Neural progenitor cell (in vitro differentiated cells): Measurements from ENCODE around the gene SYNDIG1. TPM values are rescaled to one million over a fixed set of nuclear protein-coding genes. Genes with fewer than 3 reads are reported as not detected.

Experiments
- DNase-seq: peaks from one replicate; pipeline ENCODE4 v3.0.0-alpha.2; 2016; ENCODE audit warnings: low spot score
- H2AFZ ChIP-seq: fragments of 200-600 bp; sonication (generic); replicated peaks from 2 replicates; pipeline ENCODE4 v1.6.1; 2016; ENCODE audit warnings: antibody characterized with exemption
- H3F3A ChIP-seq: fragments of 200-600 bp; sonication (generic); 2 replicates; pipeline ENCODE4 v1.6.1; 2016; ENCODE audit warnings: antibody characterized with exemption, low read depth
- H3K27ac ChIP-seq: fragments of 200-600 bp; sonication (generic); 2 replicates; pipeline ENCODE4 v1.5.1; 2016; ENCODE audit warnings: mild to moderate bottlenecking
- H3K27me3 ChIP-seq: fragments of 200-600 bp; sonication (generic); 2 replicates; pipeline ENCODE4 v1.6.1; 2016; ENCODE audit warnings: mild to moderate bottlenecking, moderate library complexity
- H3K36me3 ChIP-seq: fragments of 200-600 bp; sonication (generic); 2 replicates; pipeline ENCODE4 v1.5.1; 2016
- H3K4me1 ChIP-seq: fragments of 200-600 bp; sonication (generic); 2 replicates; pipeline ENCODE4 v1.6.1; 2016; ENCODE audit warnings: mixed run types
- H3K4me2 ChIP-seq: fragments of 200-600 bp; sonication (generic); 2 replicates; pipeline ENCODE4 v1.6.1; 2016
- H3K4me3 ChIP-seq: fragments of 200-600 bp; sonication (generic); 2 replicates; pipeline ENCODE4 v1.5.1; 2016
- H3K79me2 ChIP-seq: fragments of 200-600 bp; sonication (generic); 2 replicates; pipeline ENCODE4 v1.6.1; 2016; ENCODE audit warnings: low read depth
- H3K9ac ChIP-seq: fragments of 200-600 bp; sonication (generic); 2 replicates; pipeline ENCODE4 v1.6.1; 2016
- H3K9me3 ChIP-seq: fragments of 200-600 bp; sonication (generic); 2 replicates; pipeline ENCODE4 v1.5.1; 2016; ENCODE audit warnings: low read depth
- H4K20me1 ChIP-seq: fragments of 200-600 bp; sonication (generic); 2 replicates; pipeline ENCODE4 v1.6.1; 2016; ENCODE audit warnings: low read depth
- H3K27ac Mint-ChIP-seq: 3 replicates; pipeline ENCODE4 v1.8.0; 2021; ENCODE audit warnings: mixed read lengths
- H3K27me3 Mint-ChIP-seq: 2 replicates; pipeline ENCODE4 v1.8.0; 2022; ENCODE audit warnings: low read depth, mild to moderate bottlenecking, inconsistent platforms, moderate library complexity, mixed read lengths; ENCODE audit not compliant: insufficient read depth
- H3K36me3 Mint-ChIP-seq: 3 replicates; pipeline ENCODE4 v1.8.0; 2021; ENCODE audit warnings: mixed read lengths
- H3K4me1 Mint-ChIP-seq: 3 replicates; pipeline ENCODE4 v1.8.0; 2021; ENCODE audit warnings: mixed read lengths
- H3K4me3 Mint-ChIP-seq: 3 replicates; pipeline ENCODE4 v1.8.0; 2021; ENCODE audit warnings: mild to moderate bottlenecking, moderate library complexity, mixed read lengths
- H3K9me3 Mint-ChIP-seq: 3 replicates; pipeline ENCODE4 v1.8.0; 2020; ENCODE audit warnings: mixed read lengths
- EZH2 ChIP-seq: fragments of 200-600 bp; sonication (generic); IDR thresholded peaks from 2 replicates; pipeline ENCODE4 v1.6.1; 2017; ENCODE audit warnings: antibody characterized with exemption, mild to moderate bottlenecking, moderate library complexity
- EZH2phosphoT487 ChIP-seq: fragments of 200-600 bp; sonication (generic); IDR thresholded peaks from 2 replicates; pipeline ENCODE4 v1.6.1; 2017; ENCODE audit warnings: antibody characterized with exemption
- total RNA-seq: library from RNA; depleted of rRNA; stranded (reverse); fragments of >200 nt; gene quantifications from 2 replicates; pipeline ENCODE4 v1.2.3, GENCODE V29; 2015; ENCODE audit warnings: low replicate concordance
- TF ChIP-seq, protein P1 (sequence below): fragments of 200-600 bp; sonication (generic); IDR thresholded peaks from 2 replicates; pipeline ENCODE4 v1.5.1; 2017; ENCODE audit warnings: antibody characterized with exemption, mild to moderate bottlenecking

Gene SYNDIG1
- total RNA-seq, 1 donor from 2014 or later = 1.0 TPM

DNA sequence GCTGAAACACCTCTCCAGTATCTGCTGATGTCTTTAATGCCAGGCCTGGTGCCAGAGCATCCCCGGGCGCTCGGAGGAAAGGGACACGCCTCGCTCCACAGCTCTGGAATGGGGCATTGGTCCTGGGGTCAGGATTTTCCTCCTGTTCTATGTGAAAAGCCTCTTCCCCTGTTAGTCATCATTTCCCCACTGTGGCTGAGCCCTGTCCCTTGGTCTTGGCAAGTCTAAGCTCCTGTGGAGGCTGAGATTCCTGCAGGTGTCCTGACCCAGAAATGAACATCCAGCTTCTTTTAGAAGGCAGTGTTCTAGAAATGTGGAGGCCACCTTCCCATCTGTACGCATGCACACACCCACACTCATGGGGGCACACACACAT lies 19.4 kb downstream of the SYNDIG1 start:
- TF ChIP-seq, protein P1, sequence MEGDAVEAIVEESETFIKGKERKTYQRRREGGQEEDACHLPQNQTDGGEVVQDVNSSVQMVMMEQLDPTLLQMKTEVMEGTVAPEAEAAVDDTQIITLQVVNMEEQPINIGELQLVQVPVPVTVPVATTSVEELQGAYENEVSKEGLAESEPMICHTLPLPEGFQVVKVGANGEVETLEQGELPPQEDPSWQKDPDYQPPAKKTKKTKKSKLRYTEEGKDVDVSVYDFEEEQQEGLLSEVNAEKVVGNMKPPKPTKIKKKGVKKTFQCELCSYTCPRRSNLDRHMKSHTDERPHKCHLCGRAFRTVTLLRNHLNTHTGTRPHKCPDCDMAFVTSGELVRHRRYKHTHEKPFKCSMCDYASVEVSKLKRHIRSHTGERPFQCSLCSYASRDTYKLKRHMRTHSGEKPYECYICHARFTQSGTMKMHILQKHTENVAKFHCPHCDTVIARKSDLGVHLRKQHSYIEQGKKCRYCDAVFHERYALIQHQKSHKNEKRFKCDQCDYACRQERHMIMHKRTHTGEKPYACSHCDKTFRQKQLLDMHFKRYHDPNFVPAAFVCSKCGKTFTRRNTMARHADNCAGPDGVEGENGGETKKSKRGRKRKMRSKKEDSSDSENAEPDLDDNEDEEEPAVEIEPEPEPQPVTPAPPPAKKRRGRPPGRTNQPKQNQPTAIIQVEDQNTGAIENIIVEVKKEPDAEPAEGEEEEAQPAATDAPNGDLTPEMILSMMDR = no peak
- no peak for TF ChIP-seq EZH2
- TF ChIP-seq EZH2phosphoT487 = no peak
- Histone ChIP-seq H3K9ac (no peak overlapping the region), H3K4me2 (no peak overlapping the region), H2AFZ (no peak overlapping the region), H3K4me3 (no peak overlapping the region), H3K79me2 (peaks cover 8% of the 10 kb centered on the region), H4K20me1 (peaks cover 16% of the 10 kb centered on the region), H3K36me3 (no peaks in the 10 kb centered on the region), H3F3A (no peaks in the 10 kb centered on the region), H3K27me3 (no peaks in the 10 kb centered on the region), H3K4me1 (peaks cover 28% of the 10 kb centered on the region), H3K9me3 (no peaks in the 10 kb centered on the region), H3K27ac (no peak overlapping the region)
- Mint-ChIP-seq H3K9me3 (no peaks in the 10 kb centered on the region), H3K36me3 (no peaks in the 10 kb centered on the region), H3K27me3 (peaks cover 6% of the 10 kb centered on the region), H3K4me3 (no peak overlapping the region), H3K27ac (no peak overlapping the region), H3K4me1 (peaks cover 13% of the 10 kb centered on the region)
- no peak for DNase-seq

DNA sequence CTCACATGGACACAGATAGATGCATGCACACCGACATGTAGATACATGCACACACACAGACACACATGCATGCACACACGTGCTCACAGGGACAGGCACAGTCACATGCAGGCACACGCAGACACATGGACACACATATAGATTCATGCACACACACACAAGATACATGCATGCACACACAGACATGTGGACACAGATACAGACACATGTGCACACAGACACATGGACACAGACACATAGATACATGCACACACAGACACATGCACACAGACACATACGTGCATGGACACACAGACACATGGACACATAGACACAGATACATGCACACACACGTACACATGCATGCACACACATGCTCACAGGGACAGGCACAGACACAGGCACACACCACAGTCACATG lies 19.8 kb downstream of the SYNDIG1 start:
- Histone ChIP-seq H3K9me3 (no peaks in the 10 kb centered on the region), H3K27ac (no peak overlapping the region), H3K4me3 (no peak overlapping the region), H4K20me1 (peaks cover 16% of the 10 kb centered on the region), H2AFZ (no peak overlapping the region), H3F3A (no peaks in the 10 kb centered on the region), H3K4me1 (peaks cover 29% of the 10 kb centered on the region), H3K27me3 (no peaks in the 10 kb centered on the region), H3K36me3 (no peaks in the 10 kb centered on the region), H3K79me2 (peaks cover 8% of the 10 kb centered on the region), H3K4me2 (no peak overlapping the region), H3K9ac (no peak overlapping the region)
- Mint-ChIP-seq H3K4me1 (peaks cover 14% of the 10 kb centered on the region), H3K36me3 (no peaks in the 10 kb centered on the region), H3K4me3 (no peak overlapping the region), H3K27me3 (peaks cover 7% of the 10 kb centered on the region), H3K9me3 (no peaks in the 10 kb centered on the region), H3K27ac (no peak overlapping the region)
- DNase-seq = no peak
- TF ChIP-seq, protein P1 = no peak
- TF ChIP-seq EZH2phosphoT487 (no peak), EZH2 (no peak)

DNA sequence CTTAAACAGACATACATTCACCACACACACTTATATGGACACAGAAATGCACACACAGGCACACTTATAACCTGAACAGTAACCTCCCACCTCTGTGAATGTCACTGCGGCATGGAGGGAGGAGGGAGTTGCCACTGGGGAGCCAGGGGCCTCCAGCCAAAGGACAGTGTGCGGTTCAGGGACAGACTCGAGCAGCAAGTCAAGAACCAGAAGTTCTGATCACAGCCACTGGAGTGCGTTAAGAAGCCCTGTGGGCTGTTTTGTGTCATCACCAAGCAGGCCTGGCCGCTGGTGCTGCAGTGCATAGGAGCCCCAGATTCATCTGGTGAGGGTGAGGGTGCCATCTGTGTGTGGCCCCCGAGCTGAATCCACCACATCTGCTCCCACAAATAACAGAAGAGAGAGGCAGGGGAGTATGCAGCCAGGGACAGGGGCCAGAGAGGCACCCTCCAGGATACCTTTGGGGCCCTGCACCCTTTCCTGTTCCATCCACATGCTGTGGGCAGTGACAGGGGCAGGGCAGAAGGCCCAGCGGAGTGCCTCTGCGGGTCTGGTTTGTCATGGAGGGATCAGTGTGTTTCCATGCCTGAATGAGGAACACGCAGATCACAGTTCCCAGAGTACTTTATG lies 20.3 kb downstream of the SYNDIG1 start:
- H3K4me3 ChIP-seq = no peak overlapping the region
- H3K79me2 ChIP-seq = peaks cover 8% of the 10 kb centered on the region
- H3K27me3 ChIP-seq = no peaks in the 10 kb centered on the region
- H4K20me1 ChIP-seq = peaks cover 16% of the 10 kb centered on the region
- TF ChIP-seq EZH2 = no peak
- TF ChIP-seq, protein P1 = no peak
- TF ChIP-seq EZH2phosphoT487 = no peak
- no peak overlapping the region for H3K27ac Mint-ChIP-seq
- H3K9me3 ChIP-seq = no peaks in the 10 kb centered on the region
- H3K36me3 ChIP-seq = no peaks in the 10 kb centered on the region
- H3K27me3 Mint-ChIP-seq = peaks cover 7% of the 10 kb centered on the region
- no peaks in the 10 kb centered on the region for H3K36me3 Mint-ChIP-seq
- no peak for DNase-seq
- H3K4me1 ChIP-seq = peaks cover 27% of the 10 kb centered on the region
- no peak overlapping the region for H2AFZ ChIP-seq
- H3K9me3 Mint-ChIP-seq = no peaks in the 10 kb centered on the region
- no peak overlapping the region for H3K9ac ChIP-seq
- H3F3A ChIP-seq = no peaks in the 10 kb centered on the region
- H3K27ac ChIP-seq = no peak overlapping the region
- H3K4me3 Mint-ChIP-seq = no peak overlapping the region
- H3K4me2 ChIP-seq = no peak overlapping the region
- peaks cover 15% of the 10 kb centered on the region for H3K4me1 Mint-ChIP-seq
